22Rv1 (cell line): ENCODE results near the gene ANKLE1.
A peak's percentile ranks its signal among the peaks of the same experiment; 100 is the strongest.

ENCODE experiments used
- H3K27ac ChIP-seq: fragments of 450-650 bp; 2 replicates; pipeline ENCODE4 v1.5.1; 2017
- ZFX ChIP-seq: fragments of 450-650 bp; IDR thresholded peaks from 2 replicates; pipeline ENCODE4 v1.6.1; 2017; ENCODE audit warnings: antibody characterized with exemption, borderline replicate concordance
- TF ChIP-seq, protein P1 (sequence below): fragments of 450-650 bp; IDR thresholded peaks from 2 replicates; pipeline ENCODE4 v1.5.1; 2017; ENCODE audit warnings: mild to moderate bottlenecking

ANKLE1 gene

GRCh38 chr19:17275441-17276175, 6.1 kb upstream of the ANKLE1 start:
- no peak overlapping the region for H3K27ac ChIP-seq
- no peak for TF ChIP-seq ZFX
- TF ChIP-seq, protein P1, sequence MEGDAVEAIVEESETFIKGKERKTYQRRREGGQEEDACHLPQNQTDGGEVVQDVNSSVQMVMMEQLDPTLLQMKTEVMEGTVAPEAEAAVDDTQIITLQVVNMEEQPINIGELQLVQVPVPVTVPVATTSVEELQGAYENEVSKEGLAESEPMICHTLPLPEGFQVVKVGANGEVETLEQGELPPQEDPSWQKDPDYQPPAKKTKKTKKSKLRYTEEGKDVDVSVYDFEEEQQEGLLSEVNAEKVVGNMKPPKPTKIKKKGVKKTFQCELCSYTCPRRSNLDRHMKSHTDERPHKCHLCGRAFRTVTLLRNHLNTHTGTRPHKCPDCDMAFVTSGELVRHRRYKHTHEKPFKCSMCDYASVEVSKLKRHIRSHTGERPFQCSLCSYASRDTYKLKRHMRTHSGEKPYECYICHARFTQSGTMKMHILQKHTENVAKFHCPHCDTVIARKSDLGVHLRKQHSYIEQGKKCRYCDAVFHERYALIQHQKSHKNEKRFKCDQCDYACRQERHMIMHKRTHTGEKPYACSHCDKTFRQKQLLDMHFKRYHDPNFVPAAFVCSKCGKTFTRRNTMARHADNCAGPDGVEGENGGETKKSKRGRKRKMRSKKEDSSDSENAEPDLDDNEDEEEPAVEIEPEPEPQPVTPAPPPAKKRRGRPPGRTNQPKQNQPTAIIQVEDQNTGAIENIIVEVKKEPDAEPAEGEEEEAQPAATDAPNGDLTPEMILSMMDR, result no peak

DNA sequence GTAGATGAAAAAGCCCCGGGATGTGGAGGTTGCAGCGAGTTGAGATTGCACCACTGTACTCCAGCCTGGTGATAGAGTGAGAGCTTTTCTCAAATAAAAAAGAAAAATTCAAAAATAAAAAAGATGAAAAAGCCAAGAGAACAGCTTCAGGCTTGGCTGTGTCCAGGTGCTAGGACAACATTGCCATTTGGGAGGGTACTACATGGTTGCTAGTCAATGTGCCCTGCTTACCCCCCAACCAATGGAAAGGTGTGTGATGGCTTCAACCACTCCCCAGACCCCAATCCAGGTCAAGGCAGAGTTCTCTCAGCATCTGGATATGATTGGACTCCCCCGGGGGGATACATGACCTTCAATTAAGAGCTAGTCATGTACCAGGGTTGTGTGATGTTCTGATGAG, 2.3 kb upstream of the ANKLE1 start:
- H3K27ac ChIP-seq, result no peak overlapping the region
- TF ChIP-seq ZFX, result no peak
- TF ChIP-seq, protein P1, result no peak

DNA sequence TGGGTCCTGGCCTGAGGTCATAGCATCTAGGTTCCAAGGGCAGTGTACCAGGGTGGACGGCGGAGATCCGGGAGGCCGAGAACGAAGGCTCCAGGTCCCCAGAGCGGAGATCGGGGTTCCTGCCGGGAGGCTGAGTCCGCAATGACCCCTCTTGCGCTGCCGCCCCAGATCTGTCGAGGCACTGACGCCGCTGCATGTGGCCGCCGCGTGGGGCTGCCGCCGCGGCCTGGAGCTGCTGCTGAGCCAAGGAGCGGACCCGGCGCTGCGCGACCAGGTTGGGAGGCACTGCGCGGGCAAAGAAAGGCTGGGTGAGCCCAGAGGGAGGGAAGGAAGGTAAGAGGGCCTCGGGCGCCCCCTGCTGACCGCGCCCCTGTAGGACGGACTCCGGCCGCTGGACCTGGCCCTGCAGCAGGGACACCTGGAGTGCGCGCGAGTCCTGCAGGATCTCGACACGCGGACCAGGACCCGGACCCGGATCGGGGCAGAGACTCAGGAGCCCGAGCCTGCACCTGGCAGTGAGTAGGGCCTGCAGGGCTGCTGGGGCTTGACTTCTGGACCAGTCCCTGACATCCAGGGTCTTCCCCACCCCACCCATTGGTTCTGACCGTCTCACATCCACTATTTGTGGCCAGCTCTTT, 906 bp downstream of the ANKLE1 start:
- peak overlapping the region; percentile 50; the same call in 1 of the 2 replicates for H3K27ac ChIP-seq
- TF ChIP-seq, protein P1, result peak; percentile 94
- TF ChIP-seq ZFX, result no peak

- TF ChIP-seq, protein P1, result no peak
- no peak for TF ChIP-seq ZFX
- no peak overlapping the region for H3K27ac ChIP-seq
Measured at GRCh38 chr19:17283504-17283996, 1.8 kb downstream of the ANKLE1 start.

- no peak overlapping the region for H3K27ac ChIP-seq
- TF ChIP-seq ZFX, result no peak
- TF ChIP-seq, protein P1, result no peak
Measured at GRCh38 chr19:17285415-17286135, 3.9 kb downstream of the ANKLE1 start.

DNA sequence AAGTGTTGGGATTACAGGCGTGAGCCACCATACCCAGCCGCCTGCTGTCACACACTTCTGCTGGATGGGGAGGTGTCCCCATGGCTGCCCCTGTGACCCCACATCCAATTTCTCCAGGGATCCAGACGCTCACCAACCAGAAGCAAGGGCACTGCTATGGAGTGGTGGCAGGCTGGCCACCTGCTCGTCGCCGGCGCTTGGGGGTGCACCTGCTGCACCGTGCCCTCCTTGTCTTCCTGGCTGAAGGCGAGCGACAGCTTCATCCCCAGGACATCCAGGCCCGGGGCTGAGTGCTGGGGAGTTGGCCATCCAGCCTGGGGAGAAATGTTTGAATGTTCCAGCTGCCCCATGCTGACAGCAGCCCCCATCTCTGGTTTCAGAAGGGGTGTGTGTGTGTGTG, 4.6 kb downstream of the ANKLE1 start:
- no peak for TF ChIP-seq ZFX
- TF ChIP-seq, protein P1, result no peak
- no peak overlapping the region for H3K27ac ChIP-seq
